Stimulated activated CD8-positive, alpha-beta memory T cell treated with anti-CD3 and anti-CD28 coated beads, Interleukin-15, amount 100 ng/mL, for 48 hours (primary cell): Measurements from ENCODE around the gene CEP89.
"Not testable (repeated sequence)": the region's sequence is repeated elsewhere in the genome, so short reads cannot be mapped to it uniquely, and the experiment has no call there.

ENCODE experiments used
- DNase-seq, 2 donors: peaks; one replicate each; pipeline ENCODE4 v3.0.0-alpha.2; 2020; ENCODE audit warnings: low read depth in 2 of 2

The CEP89 gene

GRCh38 chr19:32842061-32842460, 129.7 kb downstream of the CEP89 start:
- DNase-seq = no peak

GRCh38 chr19:32837531-32837930, 134.2 kb downstream of the CEP89 start:
- no peak for DNase-seq

- DNase-seq = not testable (repeated sequence)
Measured at GRCh38 chr19:32833388-32833787, 138.4 kb downstream of the CEP89 start.

GRCh38 chr19:32832825-32833224, 138.9 kb downstream of the CEP89 start:
- not testable (repeated sequence) for DNase-seq

- DNase-seq = not testable (repeated sequence)
Measured at GRCh38 chr19:32832094-32832493, 139.7 kb downstream of the CEP89 start.

GRCh38 chr19:32831611-32832010, 140.1 kb downstream of the CEP89 start:
- no peak for DNase-seq

GRCh38 chr19:32830231-32831014, 141.3 kb downstream of the CEP89 start:
- no peak for DNase-seq

- no peak for DNase-seq
Measured at GRCh38 chr19:32829345-32829896, 142.3 kb downstream of the CEP89 start.

- no peak for DNase-seq
Measured at GRCh38 chr19:32828643-32829344, 143.0 kb downstream of the CEP89 start.

GRCh38 chr19:32828139-32828538, 143.6 kb downstream of the CEP89 start:
- no peak for DNase-seq
